ENCODE data around the gene HCAR3.

Gene HCAR3

DNA sequence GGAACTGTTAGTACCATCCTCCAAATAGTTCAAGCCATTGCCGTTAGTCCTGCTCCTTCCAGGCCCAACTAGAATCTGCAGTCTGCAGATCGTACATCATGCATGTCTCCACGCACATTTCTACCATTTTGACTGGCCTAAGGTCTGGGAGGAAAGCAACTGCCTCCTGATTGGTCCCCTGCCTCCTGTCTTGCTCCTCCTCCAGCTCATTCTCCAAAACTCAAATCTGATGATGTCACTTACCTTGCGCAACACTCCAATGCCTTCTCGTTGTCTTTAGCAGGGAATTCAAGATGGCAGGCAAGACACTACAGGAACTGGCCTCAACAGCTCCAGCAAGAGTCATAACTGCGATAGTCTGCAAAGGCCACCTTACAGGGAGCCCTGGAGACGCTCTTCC, 23.7 kb upstream of the HCAR3 start:
- H3K36me3 ChIP-seq (ENCODE audit: control insufficient read depth, insufficient read depth, low read length), result no peaks in the 10 kb centered on the region
- H3K27ac ChIP-seq (ENCODE audit: low read depth, low read length, severe bottlenecking), result no peak overlapping the region
- H3K4me3 ChIP-seq (ENCODE audit: extremely low read depth, insufficient read depth, low read length, poor library complexity, severe bottlenecking), result no peak overlapping the region
- no peaks in the 10 kb centered on the region for H3K4me1 ChIP-seq (ENCODE audit: control insufficient read depth, insufficient read depth, low read length, poor library complexity, severe bottlenecking)
- 95 to 96% methylated on average over 7 of the region's 7 CpGs for WGBS, 2 experiments (ENCODE audit: insufficient coverage in 2 of 2)
- no peaks in the 10 kb centered on the region for H3K9me3 ChIP-seq (ENCODE audit: control insufficient read depth, low read length)

DNA sequence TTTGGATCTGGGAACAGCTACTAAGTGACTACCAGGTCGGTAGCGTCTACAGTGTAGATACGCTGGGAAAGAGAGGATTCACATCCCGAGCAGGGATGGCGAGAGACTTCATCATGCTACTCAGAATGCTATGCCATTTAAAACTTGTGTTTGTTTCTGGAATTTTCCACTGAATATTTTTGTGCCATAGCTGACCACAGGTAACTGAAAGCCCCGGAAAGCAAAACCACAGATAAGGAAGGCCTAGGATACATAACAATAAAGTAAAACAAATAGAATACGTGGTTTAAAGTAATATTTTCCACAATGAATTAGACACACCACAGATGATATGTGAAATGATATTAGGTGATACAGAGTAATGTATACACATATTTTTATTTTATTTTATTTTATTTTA, 22.0 kb upstream of the HCAR3 start:
- H3K4me3 ChIP-seq (ENCODE audit: extremely low read depth, insufficient read depth, low read length, poor library complexity, severe bottlenecking), result no peak overlapping the region
- H3K9me3 ChIP-seq (ENCODE audit: control insufficient read depth, low read length), result no peaks in the 10 kb centered on the region
- no peaks in the 10 kb centered on the region for H3K36me3 ChIP-seq (ENCODE audit: control insufficient read depth, insufficient read depth, low read length)
- no peaks in the 10 kb centered on the region for H3K4me1 ChIP-seq (ENCODE audit: control insufficient read depth, insufficient read depth, low read length, poor library complexity, severe bottlenecking)
- H3K27ac ChIP-seq (ENCODE audit: low read depth, low read length, severe bottlenecking), result no peak overlapping the region
- WGBS, 2 experiments (ENCODE audit: insufficient coverage in 2 of 2), result 95 to 98% methylated on average over 4 to 5 of the region's 7 CpGs

DNA sequence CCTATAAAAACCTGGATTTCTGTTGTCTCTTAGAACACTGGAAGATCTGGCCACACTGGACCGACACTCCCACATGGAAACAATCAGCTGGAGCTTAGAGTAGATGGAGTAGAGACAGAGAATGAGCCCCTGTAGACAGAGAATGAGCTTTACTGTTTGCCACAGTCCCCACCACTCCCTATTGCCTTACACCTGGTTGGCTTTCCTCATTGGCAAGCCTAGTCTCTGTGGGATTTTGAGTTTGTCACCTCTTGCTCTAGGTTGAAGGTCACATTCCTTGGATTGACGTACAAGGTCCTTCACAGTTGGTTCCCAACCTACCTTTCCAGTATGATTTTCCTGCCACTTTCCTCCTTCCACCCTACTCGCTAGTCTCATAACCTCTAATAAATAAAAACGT, 16.0 kb upstream of the HCAR3 start:
- no peak overlapping the region for H3K27ac ChIP-seq (ENCODE audit: low read depth, low read length, severe bottlenecking)
- H3K4me3 ChIP-seq (ENCODE audit: extremely low read depth, insufficient read depth, low read length, poor library complexity, severe bottlenecking), result no peak overlapping the region
- WGBS, 2 experiments (ENCODE audit: insufficient coverage in 2 of 2), result 92 to 97% methylated on average over 3 of the region's 4 CpGs
- no peaks in the 10 kb centered on the region for H3K36me3 ChIP-seq (ENCODE audit: control insufficient read depth, insufficient read depth, low read length)
- H3K4me1 ChIP-seq (ENCODE audit: control insufficient read depth, insufficient read depth, low read length, poor library complexity, severe bottlenecking), result peaks cover 9% of the 10 kb centered on the region
- H3K9me3 ChIP-seq (ENCODE audit: control insufficient read depth, low read length), result no peaks in the 10 kb centered on the region

DNA sequence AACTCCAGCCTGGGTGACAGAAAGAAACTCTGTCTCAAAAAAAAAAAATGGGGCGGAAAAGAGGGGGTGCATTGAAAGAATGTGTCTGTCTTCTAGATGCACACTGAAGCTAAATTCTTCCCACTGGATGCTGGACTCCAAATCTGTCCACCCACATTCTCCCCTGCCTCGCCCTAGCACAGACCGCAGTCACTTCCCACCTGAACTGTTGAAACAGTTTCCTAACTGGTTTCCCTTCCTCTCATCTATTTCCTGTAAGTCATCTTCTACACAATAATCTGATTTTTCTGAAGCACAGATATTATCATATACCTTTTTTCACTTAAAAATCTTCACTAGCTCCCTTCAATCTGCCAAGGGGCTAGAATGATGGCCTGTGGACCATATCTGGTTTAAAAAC, 15.6 kb upstream of the HCAR3 start:
- no peaks in the 10 kb centered on the region for H3K36me3 ChIP-seq (ENCODE audit: control insufficient read depth, insufficient read depth, low read length)
- H3K27ac ChIP-seq (ENCODE audit: low read depth, low read length, severe bottlenecking), result no peak overlapping the region
- H3K4me1 ChIP-seq (ENCODE audit: control insufficient read depth, insufficient read depth, low read length, poor library complexity, severe bottlenecking), result peaks cover 9% of the 10 kb centered on the region
- WGBS, 2 experiments (ENCODE audit: insufficient coverage in 2 of 2), result 93 to 100% methylated on average over 2 of the region's 3 CpGs
- no peak overlapping the region for H3K4me3 ChIP-seq (ENCODE audit: extremely low read depth, insufficient read depth, low read length, poor library complexity, severe bottlenecking)
- no peaks in the 10 kb centered on the region for H3K9me3 ChIP-seq (ENCODE audit: control insufficient read depth, low read length)

DNA sequence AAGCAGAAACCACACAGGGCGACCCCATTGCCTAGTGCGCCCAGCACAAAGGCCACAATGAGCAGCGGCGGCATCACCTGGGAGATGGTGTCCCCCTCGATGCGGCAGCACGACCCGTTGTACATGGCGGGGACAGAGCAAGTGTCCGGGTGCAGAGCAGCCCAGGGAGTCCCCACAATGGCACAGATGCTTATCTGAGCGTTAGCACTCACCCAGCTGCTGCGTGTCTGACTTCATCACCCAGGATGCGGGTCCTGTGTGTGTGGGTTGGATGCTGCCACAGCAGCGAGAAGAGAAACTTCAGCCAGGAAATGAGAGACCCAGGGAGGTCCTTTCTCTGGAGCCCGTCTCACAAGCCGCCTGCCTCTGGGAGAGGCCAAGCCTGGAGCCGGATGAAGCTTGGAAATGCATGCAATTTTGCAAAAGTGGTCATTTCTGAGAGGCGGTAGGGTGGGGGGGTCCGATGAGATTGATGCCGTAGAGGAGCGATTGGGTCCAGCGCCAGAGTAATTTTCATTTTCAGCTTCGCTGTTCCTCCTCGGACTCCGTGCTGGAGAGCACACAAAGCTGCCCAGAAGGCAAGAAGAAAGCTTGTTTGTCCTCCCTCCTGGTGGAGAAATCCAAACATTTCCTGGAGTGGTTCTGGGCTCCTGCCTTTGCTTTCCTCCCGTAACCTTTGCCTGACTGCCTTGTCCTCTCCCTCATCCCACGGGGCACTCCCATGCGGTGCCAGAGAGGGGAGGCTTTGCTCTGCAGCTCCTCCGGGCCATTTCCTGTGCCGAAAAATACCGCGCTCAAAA, 13.8 kb upstream of the HCAR3 start, which contains the start of gene HCAR1:
HCAR1 (minus strand) TSS at position 630 of the 800 bp plus-strand sequence; CDS start at position 125, 505 bp downstream.
- H3K4me1 ChIP-seq (ENCODE audit: control insufficient read depth, insufficient read depth, low read length, poor library complexity, severe bottlenecking), result peaks cover 12% of the 10 kb centered on the region
- no peak within 1 kb of the TSS for H3K27ac ChIP-seq (ENCODE audit: low read depth, low read length, severe bottlenecking)
- H3K4me3 ChIP-seq (ENCODE audit: extremely low read depth, insufficient read depth, low read length, poor library complexity, severe bottlenecking), result no peak within 1 kb of the TSS
- no peaks in the 10 kb centered on the region for H3K9me3 ChIP-seq (ENCODE audit: control insufficient read depth, low read length)
- H3K36me3 ChIP-seq (ENCODE audit: control insufficient read depth, insufficient read depth, low read length), result no peaks in the 10 kb centered on the region
- WGBS, 2 experiments (ENCODE audit: insufficient coverage in 2 of 2), result 91 to 94% methylated on average over 28 to 30 of the region's 32 CpGs

DNA sequence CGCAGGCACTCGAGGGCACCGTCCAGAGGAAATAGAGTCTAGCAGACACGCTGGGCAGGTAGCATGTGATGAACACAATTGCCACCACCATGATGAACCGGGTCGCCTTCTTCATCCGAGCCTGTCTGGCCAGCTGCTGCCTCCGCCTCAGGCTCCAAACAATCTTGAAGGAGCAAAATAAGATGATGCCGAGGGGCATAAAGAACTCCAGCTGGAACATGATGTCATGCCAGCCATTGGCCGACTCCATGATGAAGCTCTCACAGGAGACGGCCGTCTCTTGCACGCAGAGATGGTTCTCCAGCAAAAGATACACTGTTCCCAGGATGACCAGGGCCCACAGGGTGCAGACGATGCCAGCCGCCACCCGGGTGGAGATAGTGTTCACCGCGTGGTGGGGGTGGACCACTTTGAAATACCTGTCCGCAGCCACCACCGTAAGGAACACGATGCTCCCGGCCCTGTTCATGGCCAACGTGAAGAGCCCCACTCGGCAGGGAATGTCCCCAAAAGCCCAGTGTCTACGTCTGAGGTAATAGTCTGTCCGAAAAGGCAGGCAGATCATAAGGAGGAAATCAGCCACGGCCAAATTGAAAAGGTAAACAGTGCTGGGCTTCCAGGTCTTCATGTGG, 13.1 kb upstream of the HCAR3 start:
- WGBS, 2 experiments (ENCODE audit: insufficient coverage in 2 of 2), result 95% methylated on average over 27 of the region's 27 CpGs
- peaks cover 12% of the 10 kb centered on the region for H3K4me1 ChIP-seq (ENCODE audit: control insufficient read depth, insufficient read depth, low read length, poor library complexity, severe bottlenecking)
- H3K4me3 ChIP-seq (ENCODE audit: extremely low read depth, insufficient read depth, low read length, poor library complexity, severe bottlenecking), result no peak overlapping the region
- no peaks in the 10 kb centered on the region for H3K9me3 ChIP-seq (ENCODE audit: control insufficient read depth, low read length)
- no peak overlapping the region for H3K27ac ChIP-seq (ENCODE audit: low read depth, low read length, severe bottlenecking)
- no peaks in the 10 kb centered on the region for H3K36me3 ChIP-seq (ENCODE audit: control insufficient read depth, insufficient read depth, low read length)

DNA sequence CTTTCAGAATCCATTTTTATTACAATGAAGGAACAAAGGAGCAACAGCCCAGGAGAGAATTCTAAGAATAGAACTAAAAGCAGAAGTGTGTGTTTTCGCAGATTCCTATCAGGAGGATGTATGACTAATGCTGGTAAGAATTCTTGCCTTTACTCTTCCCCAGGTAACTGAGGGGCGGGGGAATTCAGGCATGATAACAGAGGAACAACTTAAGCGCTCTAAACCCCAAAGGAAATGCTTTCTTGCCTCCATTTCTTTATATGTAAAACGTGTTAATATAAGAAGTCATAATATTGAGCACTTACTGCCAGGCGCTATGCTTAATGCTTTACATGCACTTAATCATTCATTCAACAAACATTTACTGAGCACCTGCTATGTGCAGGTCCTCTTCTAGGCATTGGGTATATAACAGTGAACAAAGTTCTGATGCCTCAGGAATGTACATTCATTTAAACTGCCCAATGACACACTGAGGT, 9.5 kb upstream of the HCAR3 start:
- peak overlapping the region; percentile 50 for H3K27ac ChIP-seq (ENCODE audit: low read depth, low read length, severe bottlenecking)
- H3K4me1 ChIP-seq (ENCODE audit: control insufficient read depth, insufficient read depth, low read length, poor library complexity, severe bottlenecking), result peaks cover 12% of the 10 kb centered on the region
- no peaks in the 10 kb centered on the region for H3K36me3 ChIP-seq (ENCODE audit: control insufficient read depth, insufficient read depth, low read length)
- WGBS, 2 experiments (ENCODE audit: insufficient coverage in 2 of 2), result 29 to 33% methylated on average over 1 of the region's 5 CpGs
- H3K9me3 ChIP-seq (ENCODE audit: control insufficient read depth, low read length), result no peaks in the 10 kb centered on the region
- no peak overlapping the region for H3K4me3 ChIP-seq (ENCODE audit: extremely low read depth, insufficient read depth, low read length, poor library complexity, severe bottlenecking)

DNA sequence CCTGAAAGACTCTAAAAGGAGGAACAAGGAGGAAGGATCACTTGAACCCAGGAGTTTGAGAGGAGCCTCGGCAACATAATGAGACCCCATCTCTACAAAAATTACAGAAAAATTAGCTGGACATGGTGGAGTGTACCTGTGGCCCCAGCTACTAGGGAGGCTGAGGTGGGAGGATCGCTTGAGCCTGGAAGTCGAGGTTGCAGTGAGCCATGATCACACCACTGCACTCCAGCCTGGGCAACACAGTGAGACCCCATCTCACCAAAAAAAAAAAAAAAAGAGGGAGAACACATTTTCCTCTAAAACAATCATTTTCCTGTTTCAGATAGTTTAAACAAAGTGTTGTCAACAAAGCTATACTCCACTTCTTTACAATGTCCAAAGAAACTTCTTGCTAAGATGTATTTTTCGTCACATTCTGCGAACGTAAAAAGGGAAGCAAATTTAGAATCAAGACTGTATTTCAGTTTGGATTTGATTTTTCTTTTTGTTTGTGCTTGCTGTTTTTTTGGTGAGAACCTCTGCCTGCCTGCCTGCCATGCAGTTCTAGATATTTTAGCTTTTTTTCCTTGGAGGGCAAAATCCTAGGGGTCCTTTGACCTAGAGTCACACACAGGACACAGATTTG, 9.0 kb upstream of the HCAR3 start:
- no peak overlapping the region for H3K4me3 ChIP-seq (ENCODE audit: extremely low read depth, insufficient read depth, low read length, poor library complexity, severe bottlenecking)
- no peaks in the 10 kb centered on the region for H3K36me3 ChIP-seq (ENCODE audit: control insufficient read depth, insufficient read depth, low read length)
- H3K27ac ChIP-seq (ENCODE audit: low read depth, low read length, severe bottlenecking), result peak overlapping the region; percentile 50
- 87 to 93% methylated on average over 3 to 4 of the region's 6 CpGs for WGBS, 2 experiments (ENCODE audit: insufficient coverage in 2 of 2)
- H3K9me3 ChIP-seq (ENCODE audit: control insufficient read depth, low read length), result no peaks in the 10 kb centered on the region
- peaks cover 8% of the 10 kb centered on the region for H3K4me1 ChIP-seq (ENCODE audit: control insufficient read depth, insufficient read depth, low read length, poor library complexity, severe bottlenecking)

DNA sequence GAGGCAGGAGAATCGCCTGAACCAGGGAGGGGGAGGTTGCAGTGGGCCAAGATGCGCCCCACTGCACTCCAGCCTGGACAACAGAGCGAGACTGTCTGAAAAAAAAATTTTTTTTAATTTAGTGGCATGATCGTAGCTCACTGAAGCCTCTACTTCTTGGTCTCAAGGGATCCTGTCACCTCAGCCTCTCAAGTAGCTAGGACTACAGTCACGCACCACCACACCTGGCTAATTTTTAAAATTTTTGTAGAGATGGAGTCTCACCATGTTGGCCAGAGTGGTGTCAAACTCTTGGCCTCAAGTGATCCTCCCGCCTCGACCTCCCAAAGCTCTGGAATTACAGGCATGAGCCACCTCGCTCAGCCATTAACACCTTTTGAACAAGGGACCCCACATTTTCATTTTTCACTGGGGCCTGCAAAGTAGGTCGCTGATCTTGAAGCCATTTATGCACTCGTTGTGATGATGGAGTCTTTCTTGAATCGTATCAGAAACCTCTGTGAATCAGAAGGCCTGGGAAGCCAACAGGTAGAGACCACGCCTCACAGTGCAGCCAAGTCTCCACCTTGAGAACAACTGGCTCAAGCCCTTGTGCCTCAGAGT, 8.1 kb upstream of the HCAR3 start:
- H3K9me3 ChIP-seq (ENCODE audit: control insufficient read depth, low read length), result no peaks in the 10 kb centered on the region
- WGBS, 2 experiments (ENCODE audit: insufficient coverage in 2 of 2), result 92 to 94% methylated on average over 10 of the region's 12 CpGs
- H3K4me3 ChIP-seq (ENCODE audit: extremely low read depth, insufficient read depth, low read length, poor library complexity, severe bottlenecking), result no peak overlapping the region
- no peaks in the 10 kb centered on the region for H3K36me3 ChIP-seq (ENCODE audit: control insufficient read depth, insufficient read depth, low read length)
- peaks cover 4% of the 10 kb centered on the region for H3K4me1 ChIP-seq (ENCODE audit: control insufficient read depth, insufficient read depth, low read length, poor library complexity, severe bottlenecking)
- H3K27ac ChIP-seq (ENCODE audit: low read depth, low read length, severe bottlenecking), result no peak overlapping the region

DNA sequence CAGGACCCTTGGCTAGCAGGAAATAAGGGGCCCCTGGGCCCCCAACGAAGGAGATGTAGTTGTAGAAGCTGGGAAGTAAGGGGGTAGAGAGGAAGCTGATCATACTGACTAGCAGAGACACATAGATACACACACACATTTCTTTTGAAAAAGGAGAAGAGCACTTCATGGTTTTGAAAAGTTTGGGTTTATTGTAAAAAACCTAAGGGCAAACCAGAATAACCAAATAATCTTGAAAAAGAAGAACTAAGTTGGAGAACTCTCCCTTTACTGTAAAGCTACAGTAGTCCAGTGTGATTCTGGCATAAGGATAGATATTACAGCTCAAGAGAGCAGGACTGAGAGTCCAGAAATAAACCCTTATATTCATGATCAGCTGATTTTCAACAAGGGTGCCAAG, 5.8 kb upstream of the HCAR3 start:
- no peaks in the 10 kb centered on the region for H3K9me3 ChIP-seq (ENCODE audit: control insufficient read depth, low read length)
- WGBS, 2 experiments (ENCODE audit: insufficient coverage in 2 of 2), result no CpG with 5 or more reads among the region's 1 CpG
- peaks cover 4% of the 10 kb centered on the region for H3K4me1 ChIP-seq (ENCODE audit: control insufficient read depth, insufficient read depth, low read length, poor library complexity, severe bottlenecking)
- no peaks in the 10 kb centered on the region for H3K36me3 ChIP-seq (ENCODE audit: control insufficient read depth, insufficient read depth, low read length)
- H3K27ac ChIP-seq (ENCODE audit: low read depth, low read length, severe bottlenecking), result no peak overlapping the region
- no peak overlapping the region for H3K4me3 ChIP-seq (ENCODE audit: extremely low read depth, insufficient read depth, low read length, poor library complexity, severe bottlenecking)

All from mesodermal cell (in vitro differentiated cells).